ENCODE results near the gene PIH1D2.
A peak's percentile ranks its signal among the peaks of the same experiment; 100 is the strongest.
"Not testable (repeated sequence)": the region's sequence is repeated elsewhere in the genome, so short reads cannot be mapped to it uniquely, and the experiment has no call there.

The PIH1D2 gene

DNA sequence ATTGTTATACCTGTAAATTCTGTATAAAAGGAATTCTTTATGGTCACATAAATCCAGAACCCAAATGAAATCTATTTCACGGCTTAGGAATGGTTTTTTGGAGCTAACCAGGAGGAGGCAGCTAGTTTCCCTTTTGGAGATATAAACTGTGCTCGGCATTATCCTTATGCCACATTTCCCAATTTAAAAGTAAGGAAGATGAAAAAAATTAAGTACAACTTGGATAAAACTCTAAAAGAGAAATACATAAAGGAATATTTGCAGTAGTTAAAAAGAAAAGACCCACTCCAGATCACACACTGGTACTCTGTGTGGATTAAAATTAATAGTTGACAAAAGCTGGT, 30.9 kb downstream of the PIH1D2 start:
- ChIA-PET CTCF (no interaction called here), POLR2A (no interaction called here)
- TF ChIP-seq CTBP1 (IDR thresholded peaks at IDR 0.05; ENCODE audit: borderline replicate concordance) (no peak), ARNT (IDR thresholded peaks at IDR 0.05) (no peak), ELF4 (IDR thresholded peaks at IDR 0.05) (no peak), HDGF (IDR thresholded peaks at IDR 0.05; ENCODE audit: borderline replicate concordance) (no peak), LEF1 (IDR thresholded peaks at IDR 0.05; ENCODE audit: borderline replicate concordance) (no peak), FOXK2 (IDR thresholded peaks at IDR 0.05) (no peak), TARDBP (IDR thresholded peaks at IDR 0.05) (no peak), SUZ12 (IDR thresholded peaks at IDR 0.05) (no peak), FOXM1 (IDR thresholded peaks at IDR 0.05; ENCODE audit: borderline replicate concordance) (no peak)
- DNase-seq (ENCODE audit: extremely low spot score): no peak

DNA sequence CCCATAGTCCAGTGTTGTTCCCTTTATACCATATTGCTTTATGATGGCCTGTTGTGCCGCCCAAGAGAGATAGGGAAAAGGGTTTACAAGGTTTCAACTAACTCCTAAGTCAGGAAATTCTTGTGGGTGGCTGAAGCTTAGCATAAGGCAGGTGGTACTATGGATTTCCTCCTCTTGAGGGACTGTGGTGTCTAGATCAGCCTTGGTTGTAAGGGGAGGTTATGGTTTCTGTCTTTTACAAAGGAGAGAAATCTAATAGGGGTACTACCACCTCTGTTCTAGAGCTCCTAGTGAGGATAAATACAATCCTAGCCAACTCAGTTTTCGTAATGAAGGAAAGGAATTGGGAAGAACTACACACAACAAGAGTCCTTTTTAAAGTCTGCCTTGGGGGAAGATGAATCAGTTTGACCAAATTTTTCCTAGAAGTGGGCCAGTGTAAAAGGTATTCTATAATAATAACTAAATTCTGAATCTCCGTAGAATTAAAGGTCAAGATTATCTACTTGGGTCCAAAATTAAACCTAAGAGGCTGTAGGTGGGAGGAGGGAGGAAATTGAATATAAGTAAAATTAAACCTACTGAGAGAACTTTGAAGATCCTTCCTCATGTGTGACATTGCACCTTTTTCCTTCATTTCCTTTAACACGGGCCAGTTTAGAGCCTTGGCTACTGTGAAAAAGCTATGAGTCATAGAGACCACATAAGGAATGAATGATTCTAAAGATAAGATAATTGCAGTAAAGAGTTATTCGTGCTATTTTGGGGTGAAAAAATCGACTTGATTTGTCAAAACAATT, 31.5 kb downstream of the PIH1D2 start:
- ChIA-PET CTCF (no interaction called here), POLR2A (interaction anchor here (0.9 kb wide), 1 partner anchor 116 kb away, joined by 3 read pairs; no protein-coding TSS in a partner anchor)
- no peak for TF ChIP-seq FOXA1 (IDR thresholded peaks at IDR 0.05)
- TF ChIP-seq, protein P1, sequence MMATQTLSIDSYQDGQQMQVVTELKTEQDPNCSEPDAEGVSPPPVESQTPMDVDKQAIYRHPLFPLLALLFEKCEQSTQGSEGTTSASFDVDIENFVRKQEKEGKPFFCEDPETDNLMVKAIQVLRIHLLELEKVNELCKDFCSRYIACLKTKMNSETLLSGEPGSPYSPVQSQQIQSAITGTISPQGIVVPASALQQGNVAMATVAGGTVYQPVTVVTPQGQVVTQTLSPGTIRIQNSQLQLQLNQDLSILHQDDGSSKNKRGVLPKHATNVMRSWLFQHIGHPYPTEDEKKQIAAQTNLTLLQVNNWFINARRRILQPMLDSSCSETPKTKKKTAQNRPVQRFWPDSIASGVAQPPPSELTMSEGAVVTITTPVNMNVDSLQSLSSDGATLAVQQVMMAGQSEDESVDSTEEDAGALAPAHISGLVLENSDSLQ (IDR thresholded peaks at IDR 0.05): no peak
- TF ChIP-seq CTBP1 (IDR thresholded peaks at IDR 0.05; ENCODE audit: borderline replicate concordance): no peak
- no peak for TF ChIP-seq FOXK2 (IDR thresholded peaks at IDR 0.05)
- TF ChIP-seq ARNT (IDR thresholded peaks at IDR 0.05): no peak
- TF ChIP-seq L3MBTL2 (conservative IDR thresholded peaks at IDR 0.05): no peak
- DNase-seq (ENCODE audit: extremely low spot score): no peak

DNA sequence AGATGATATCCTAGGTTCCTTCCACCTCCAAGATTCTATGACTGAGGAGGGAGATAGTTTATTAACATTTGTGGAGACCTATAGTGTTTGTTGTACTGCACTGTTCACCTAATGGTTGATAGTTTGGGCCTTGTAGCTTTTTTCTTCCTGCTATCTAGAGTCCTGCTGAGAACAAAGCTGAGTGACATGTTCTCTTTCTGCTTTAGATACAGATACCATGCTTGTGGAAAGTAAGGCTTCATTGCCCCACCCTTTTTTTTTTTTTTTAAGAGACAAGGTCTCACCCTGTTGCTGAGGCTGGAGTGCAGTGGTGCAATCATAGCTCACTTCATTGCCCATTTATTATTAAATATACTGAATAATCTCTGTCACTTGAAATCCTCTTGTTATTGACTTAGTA, 36.3 kb downstream of the PIH1D2 start:
- TF ChIP-seq LEF1 (IDR thresholded peaks at IDR 0.05; ENCODE audit: borderline replicate concordance) (no peak), ELF4 (IDR thresholded peaks at IDR 0.05) (no peak), ZNF384 (IDR thresholded peaks at IDR 0.05) (no peak), FOXM1 (IDR thresholded peaks at IDR 0.05; ENCODE audit: borderline replicate concordance) (no peak), SP1 (IDR thresholded peaks at IDR 0.05) (no peak)
- DNase-seq (ENCODE audit: extremely low spot score): no peak
- POLR2A ChIA-PET: interaction anchor here (0.5 kb wide), 1 partner anchor 100 kb away, joined by 3 read pairs; the partner anchor contains the start of gene DIXDC1
- CTCF ChIA-PET: no interaction called here

DNA sequence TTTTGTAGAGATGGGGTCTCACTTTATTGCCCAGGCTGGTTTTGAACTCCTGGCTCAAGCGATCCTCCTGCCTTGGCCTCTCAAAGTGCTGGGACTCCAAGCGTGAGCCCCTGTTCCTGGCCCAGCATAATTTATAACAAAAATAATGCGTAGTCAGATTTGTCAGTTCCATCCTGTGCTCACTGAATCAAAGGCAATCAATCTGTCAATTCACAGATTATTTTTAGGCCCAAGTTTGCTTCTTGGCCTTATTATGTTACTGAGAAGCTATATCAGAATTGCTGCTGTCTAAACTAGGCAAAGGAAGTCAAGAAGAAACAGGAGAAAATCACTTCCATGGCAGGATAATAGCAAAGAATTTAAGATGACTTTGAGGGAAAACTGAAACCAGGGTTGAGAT, 39.9 kb downstream of the PIH1D2 start:
- CTCF ChIA-PET: no interaction called here
- POLR2A ChIA-PET: no interaction called here
- TF ChIP-seq FOXA1 (IDR thresholded peaks at IDR 0.05) (no peak), FOXM1 (IDR thresholded peaks at IDR 0.05; ENCODE audit: borderline replicate concordance) (no peak), SUZ12 (IDR thresholded peaks at IDR 0.05) (no peak), HDGF (IDR thresholded peaks at IDR 0.05; ENCODE audit: borderline replicate concordance) (no peak), LEF1 (IDR thresholded peaks at IDR 0.05; ENCODE audit: borderline replicate concordance) (no peak), CTBP1 (IDR thresholded peaks at IDR 0.05; ENCODE audit: borderline replicate concordance) (no peak), ELF4 (IDR thresholded peaks at IDR 0.05) (no peak), L3MBTL2 (conservative IDR thresholded peaks at IDR 0.05) (no peak), BHLHE40 (IDR thresholded peaks at IDR 0.05; ENCODE audit: borderline replicate concordance) (no peak), TARDBP (IDR thresholded peaks at IDR 0.05) (no peak)
- TF ChIP-seq, protein P1 (IDR thresholded peaks at IDR 0.05): no peak
- no peak for DNase-seq (ENCODE audit: extremely low spot score)

DNA sequence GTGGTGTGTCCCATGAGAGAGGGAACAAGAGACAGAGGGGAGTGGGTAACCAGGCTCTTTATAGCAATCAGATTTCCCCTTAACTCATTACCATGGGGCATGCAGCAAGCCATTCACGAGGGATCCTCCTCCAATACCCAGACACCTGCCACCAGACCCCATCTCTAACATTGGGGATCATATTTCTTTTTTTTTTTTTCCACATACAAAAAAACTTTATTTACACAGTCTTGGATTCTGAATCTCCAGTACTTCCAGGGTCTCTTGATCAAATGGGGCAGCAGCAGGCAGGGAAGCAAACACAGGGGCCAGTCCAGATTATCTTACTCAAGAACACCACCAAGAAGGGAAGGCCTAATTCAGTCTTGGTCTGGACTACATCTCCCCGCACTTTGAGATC, 44.4 kb downstream of the PIH1D2 start:
- TF ChIP-seq ZNF384 (IDR thresholded peaks at IDR 0.05) (peak; percentile 40), FOXK2 (IDR thresholded peaks at IDR 0.05) (no peak), LEF1 (IDR thresholded peaks at IDR 0.05; ENCODE audit: borderline replicate concordance) (no peak)
- POLR2A ChIA-PET: no interaction called here
- no peak for DNase-seq (ENCODE audit: extremely low spot score)
- CTCF ChIA-PET: interaction anchor here (0.6 kb wide), 1 partner anchor 45 kb away, joined by 3 read pairs; no protein-coding TSS in a partner anchor

DNA sequence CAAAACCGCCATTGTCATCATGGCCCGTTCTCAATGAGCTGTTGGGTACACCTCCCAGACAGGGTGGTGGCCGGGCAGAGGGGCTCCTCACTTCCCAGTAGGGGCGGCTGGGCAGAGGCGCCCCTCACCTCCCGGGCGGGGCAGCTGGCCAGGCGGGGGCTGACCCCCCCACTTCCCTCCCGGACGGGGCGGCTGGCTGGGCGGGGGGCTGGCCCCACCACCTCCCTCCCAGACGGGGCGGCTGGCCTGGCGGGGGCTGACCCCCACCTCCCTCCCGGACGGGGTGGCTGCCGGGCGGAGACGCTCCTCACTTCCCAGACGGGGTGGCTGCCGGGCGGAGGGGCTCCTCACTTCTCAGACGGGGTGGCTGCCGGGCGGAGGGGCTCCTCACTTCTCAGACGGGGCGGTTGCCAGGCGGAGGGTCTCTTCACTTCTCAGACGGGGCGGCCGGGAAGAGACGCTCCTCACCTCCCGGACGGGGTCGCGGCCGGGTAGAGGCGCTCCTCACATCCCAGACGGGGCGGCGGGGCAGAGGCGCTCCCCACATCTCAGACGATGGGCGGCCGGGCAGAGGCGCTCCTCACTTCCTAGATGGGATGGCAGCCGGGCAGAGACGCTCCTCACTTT, 46.9 kb downstream of the PIH1D2 start:
- POLR2A ChIA-PET; CTCF ChIA-PET; DNase-seq (ENCODE audit: extremely low spot score): not testable (repeated sequence)

DNA sequence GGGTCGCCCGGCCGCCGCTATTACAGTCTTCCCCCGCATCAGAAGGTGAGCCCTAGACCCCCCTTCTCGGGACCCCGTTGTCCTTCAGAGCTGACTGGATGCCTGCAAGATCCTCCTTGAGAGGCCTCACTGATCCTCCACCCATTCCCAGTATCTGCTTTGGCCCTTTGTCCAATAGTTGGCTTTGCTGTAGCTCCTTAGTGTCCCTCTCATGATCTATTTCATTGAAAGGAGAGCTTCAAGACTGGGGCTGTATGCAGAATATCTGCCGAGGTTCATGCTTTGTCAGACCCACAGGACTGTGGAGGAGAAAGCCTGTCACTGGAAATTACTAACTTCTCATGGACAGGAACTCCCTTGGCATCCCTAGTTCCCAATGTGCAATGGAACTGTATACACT, 48.1 kb downstream of the PIH1D2 start:
- no peak for DNase-seq (ENCODE audit: extremely low spot score)
- ChIA-PET CTCF (interaction anchor here (1.5 kb wide), 1 partner anchor 44 kb away, joined by 3 read pairs; no protein-coding TSS in a partner anchor), POLR2A (interaction anchor here (2.1 kb wide), 1 partner anchor 99 kb away, joined by 10 read pairs; no protein-coding TSS in a partner anchor)
- TF ChIP-seq, protein P1 (IDR thresholded peaks at IDR 0.05): no peak
- TF ChIP-seq TARDBP (IDR thresholded peaks at IDR 0.05): no peak
- TF ChIP-seq ZNF384 (IDR thresholded peaks at IDR 0.05): no peak
- no peak for TF ChIP-seq NFRKB (IDR thresholded peaks at IDR 0.05)
- TF ChIP-seq ARNT (IDR thresholded peaks at IDR 0.05): no peak
- no peak for TF ChIP-seq L3MBTL2 (conservative IDR thresholded peaks at IDR 0.05)
- TF ChIP-seq LEF1 (IDR thresholded peaks at IDR 0.05; ENCODE audit: borderline replicate concordance): no peak
- TF ChIP-seq ELF4 (IDR thresholded peaks at IDR 0.05): no peak
- TF ChIP-seq BHLHE40 (IDR thresholded peaks at IDR 0.05; ENCODE audit: borderline replicate concordance): no peak
